ENCODE measurements around the gene LRRD1. TPM values are rescaled to one million over a fixed set of nuclear protein-coding genes. Genes with fewer than 3 reads are reported as not detected.

The LRRD1 gene
- total RNA-seq, 1 experiment from 2014 or later = not detected

DNA sequence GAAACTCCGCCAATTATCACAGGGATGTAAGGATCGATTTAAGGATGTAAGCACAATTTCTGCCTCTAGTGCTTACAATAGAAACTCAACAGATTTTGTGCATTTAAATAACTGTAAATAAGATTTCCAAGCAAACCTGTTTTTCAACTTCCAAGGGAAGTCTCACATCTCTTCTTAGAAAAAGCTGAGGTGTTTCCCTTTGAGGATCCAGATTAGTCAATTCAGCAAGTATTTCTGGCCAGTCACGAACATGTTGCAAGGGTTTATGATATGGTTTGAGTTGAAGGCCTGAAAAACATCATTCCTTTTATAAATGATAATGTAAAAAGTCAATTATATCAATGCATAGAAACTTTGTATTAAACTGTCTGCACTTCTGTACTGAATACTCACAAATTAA is 42.8 kb upstream of the LRRD1 start:
- Mint-ChIP-seq H3K36me3 (ENCODE audit: insufficient read depth, unreplicated experiment) (peaks cover 29% of the 10 kb centered on the region), H3K9me3 (ENCODE audit: low read depth, unreplicated experiment) (no peaks in the 10 kb centered on the region), H3K27me3 (ENCODE audit: unreplicated experiment) (no peaks in the 10 kb centered on the region), H3K27ac (ENCODE audit: unreplicated experiment) (no peak overlapping the region), H3K4me3 (ENCODE audit: low read depth, unreplicated experiment) (no peak overlapping the region), H3K4me1 (ENCODE audit: low read depth, unreplicated experiment) (no peaks in the 10 kb centered on the region)
- TF ChIP-seq, protein P1, sequence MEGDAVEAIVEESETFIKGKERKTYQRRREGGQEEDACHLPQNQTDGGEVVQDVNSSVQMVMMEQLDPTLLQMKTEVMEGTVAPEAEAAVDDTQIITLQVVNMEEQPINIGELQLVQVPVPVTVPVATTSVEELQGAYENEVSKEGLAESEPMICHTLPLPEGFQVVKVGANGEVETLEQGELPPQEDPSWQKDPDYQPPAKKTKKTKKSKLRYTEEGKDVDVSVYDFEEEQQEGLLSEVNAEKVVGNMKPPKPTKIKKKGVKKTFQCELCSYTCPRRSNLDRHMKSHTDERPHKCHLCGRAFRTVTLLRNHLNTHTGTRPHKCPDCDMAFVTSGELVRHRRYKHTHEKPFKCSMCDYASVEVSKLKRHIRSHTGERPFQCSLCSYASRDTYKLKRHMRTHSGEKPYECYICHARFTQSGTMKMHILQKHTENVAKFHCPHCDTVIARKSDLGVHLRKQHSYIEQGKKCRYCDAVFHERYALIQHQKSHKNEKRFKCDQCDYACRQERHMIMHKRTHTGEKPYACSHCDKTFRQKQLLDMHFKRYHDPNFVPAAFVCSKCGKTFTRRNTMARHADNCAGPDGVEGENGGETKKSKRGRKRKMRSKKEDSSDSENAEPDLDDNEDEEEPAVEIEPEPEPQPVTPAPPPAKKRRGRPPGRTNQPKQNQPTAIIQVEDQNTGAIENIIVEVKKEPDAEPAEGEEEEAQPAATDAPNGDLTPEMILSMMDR (IDR thresholded peaks at IDR 0.05; ENCODE audit: unreplicated experiment) = no peak
- intact Hi-C loops (cut with micrococcal nuclease; ENCODE audit: unreplicated experiment) = no loop called here
- BruUV-seq (replicated peaks) = no TSS peak
- no peak for DNase-seq
- CTCF ChIA-PET = no interaction called here

DNA sequence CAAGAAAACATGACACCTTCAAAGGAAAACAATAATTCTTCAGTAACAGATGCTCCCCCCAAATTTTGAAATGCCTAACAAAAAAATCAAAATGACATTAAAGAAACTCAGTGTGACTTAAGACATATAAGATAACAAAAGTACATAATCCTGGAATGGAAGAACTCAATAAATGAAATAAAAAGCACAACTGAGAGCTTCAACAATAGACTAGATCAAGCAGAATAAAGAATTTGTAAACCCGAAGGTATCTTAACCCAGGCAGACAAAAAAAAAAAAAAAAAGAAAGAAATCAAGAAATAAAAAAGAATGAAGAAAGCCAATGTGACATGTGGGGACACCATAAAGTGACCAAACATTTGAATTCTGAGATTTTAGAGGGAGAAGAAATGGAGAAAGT is 27.7 kb upstream of the LRRD1 start:
- Mint-ChIP-seq H3K4me3 (ENCODE audit: low read depth, unreplicated experiment) (no peak overlapping the region), H3K27ac (ENCODE audit: unreplicated experiment) (no peak overlapping the region), H3K9me3 (ENCODE audit: low read depth, unreplicated experiment) (no peaks in the 10 kb centered on the region), H3K36me3 (ENCODE audit: insufficient read depth, unreplicated experiment) (no peaks in the 10 kb centered on the region), H3K4me1 (ENCODE audit: low read depth, unreplicated experiment) (no peaks in the 10 kb centered on the region), H3K27me3 (ENCODE audit: unreplicated experiment) (no peaks in the 10 kb centered on the region)
- CTCF ChIA-PET = interaction anchor here (0.5 to 0.7 kb wide), 2 partner anchors 14 to 61 kb away, joined by 3 to 4 read pairs; no protein-coding TSS in a partner anchor
- TF ChIP-seq, protein P1 (IDR thresholded peaks at IDR 0.05; ENCODE audit: unreplicated experiment) = no peak
- intact Hi-C loops (cut with micrococcal nuclease; ENCODE audit: unreplicated experiment) = no loop called here
- DNase-seq = no peak
- no TSS peak for BruUV-seq (replicated peaks)

DNA sequence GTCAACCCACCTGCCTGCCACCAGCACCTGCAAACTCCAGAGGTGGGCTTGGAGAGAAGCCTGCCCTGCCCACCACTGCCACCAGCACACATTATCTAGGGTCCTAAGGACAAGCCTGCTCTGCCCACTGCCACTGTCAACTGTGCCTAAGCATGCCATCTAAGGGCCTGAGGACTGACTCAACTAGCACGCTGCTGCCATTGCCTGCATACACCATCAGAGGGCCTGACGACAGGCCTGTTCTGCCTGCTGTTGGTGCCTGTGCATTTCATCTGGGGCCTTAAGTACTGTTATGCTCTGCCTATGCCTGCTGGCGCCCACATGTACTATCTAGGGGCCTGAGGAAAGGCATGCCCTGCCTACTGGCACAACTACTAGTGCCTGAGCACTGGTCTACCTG is 27.0 kb upstream of the LRRD1 start:
- CTCF ChIA-PET = no interaction called here
- TF ChIP-seq, protein P1 (IDR thresholded peaks at IDR 0.05; ENCODE audit: unreplicated experiment) = no peak
- H3K4me3 Mint-ChIP-seq (ENCODE audit: low read depth, unreplicated experiment) = no peak overlapping the region
- H3K27me3 Mint-ChIP-seq (ENCODE audit: unreplicated experiment) = no peaks in the 10 kb centered on the region
- no peaks in the 10 kb centered on the region for H3K36me3 Mint-ChIP-seq (ENCODE audit: insufficient read depth, unreplicated experiment)
- DNase-seq = no peak
- H3K27ac Mint-ChIP-seq (ENCODE audit: unreplicated experiment) = no peak overlapping the region
- no TSS peak for BruUV-seq (replicated peaks)
- no peaks in the 10 kb centered on the region for H3K4me1 Mint-ChIP-seq (ENCODE audit: low read depth, unreplicated experiment)
- intact Hi-C loops (cut with micrococcal nuclease; ENCODE audit: unreplicated experiment) = no loop called here
- no peaks in the 10 kb centered on the region for H3K9me3 Mint-ChIP-seq (ENCODE audit: low read depth, unreplicated experiment)

DNA sequence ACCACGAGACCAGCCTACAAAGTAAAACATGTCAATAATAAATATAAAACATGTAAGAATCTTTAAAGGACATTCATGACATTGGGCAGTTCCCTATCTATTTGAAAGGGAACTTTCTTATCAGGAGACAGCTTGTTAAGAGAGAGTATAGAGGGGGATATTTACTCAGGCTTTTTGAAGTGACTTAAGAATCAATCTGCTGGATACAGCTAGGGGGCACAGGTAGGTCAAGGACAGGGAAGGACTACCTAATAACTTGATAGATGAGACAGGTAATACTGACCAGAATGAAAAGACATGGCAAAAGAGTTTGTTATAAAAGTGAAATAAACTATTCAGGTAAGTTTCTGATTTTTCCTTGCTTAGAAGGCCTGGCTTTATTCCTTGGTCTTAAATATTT is 21.8 kb upstream of the LRRD1 start:
- no TSS peak for BruUV-seq (replicated peaks)
- H3K4me3 Mint-ChIP-seq (ENCODE audit: low read depth, unreplicated experiment) = no peak overlapping the region
- H3K36me3 Mint-ChIP-seq (ENCODE audit: insufficient read depth, unreplicated experiment) = peaks cover 17% of the 10 kb centered on the region
- no peaks in the 10 kb centered on the region for H3K9me3 Mint-ChIP-seq (ENCODE audit: low read depth, unreplicated experiment)
- DNase-seq = no peak
- no peak overlapping the region for H3K27ac Mint-ChIP-seq (ENCODE audit: unreplicated experiment)
- CTCF ChIA-PET = no interaction called here
- intact Hi-C loops (cut with micrococcal nuclease; ENCODE audit: unreplicated experiment) = no loop called here
- TF ChIP-seq, protein P1 (IDR thresholded peaks at IDR 0.05; ENCODE audit: unreplicated experiment) = no peak
- H3K27me3 Mint-ChIP-seq (ENCODE audit: unreplicated experiment) = no peaks in the 10 kb centered on the region
- no peaks in the 10 kb centered on the region for H3K4me1 Mint-ChIP-seq (ENCODE audit: low read depth, unreplicated experiment)

All from Calu3 (cell line).